Fibroblast of skin of abdomen (primary cell): ENCODE measurements around the gene DNAJB14.

Experiments used
- DNase-seq: peaks from one replicate; pipeline ENCODE4 v3.0.0-alpha.2; 2013

DNAJB14 gene

DNA sequence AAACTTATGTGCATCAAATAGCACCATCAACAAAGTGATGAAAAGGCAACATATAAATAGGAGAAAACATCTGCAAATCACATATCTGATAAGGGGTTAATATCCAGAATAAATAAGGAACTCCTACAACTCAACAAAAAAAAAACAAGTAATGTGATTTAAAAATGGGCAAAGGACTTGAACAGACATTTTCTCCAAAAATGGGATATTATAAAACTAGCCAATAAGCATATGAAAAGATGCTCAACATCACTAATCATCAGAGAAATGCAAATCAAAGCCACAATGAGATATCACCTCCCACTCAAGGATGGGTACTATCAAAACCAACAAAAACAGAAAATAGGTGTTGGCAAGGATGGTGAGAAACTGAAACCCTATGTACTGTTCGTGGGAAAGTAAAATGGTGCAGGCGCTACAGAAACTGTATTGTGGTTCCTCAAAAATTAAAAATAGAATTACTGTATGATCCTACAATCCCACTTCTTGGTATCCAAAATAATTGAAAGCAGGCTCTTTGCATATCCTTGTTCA is 2.4 kb downstream of the DNAJB14 start:
- DNase-seq, result no peak

- no peak for DNase-seq
These were observed 8.1 kb downstream of the DNAJB14 start for GRCh38 chr4:99938243-99938753.

DNA sequence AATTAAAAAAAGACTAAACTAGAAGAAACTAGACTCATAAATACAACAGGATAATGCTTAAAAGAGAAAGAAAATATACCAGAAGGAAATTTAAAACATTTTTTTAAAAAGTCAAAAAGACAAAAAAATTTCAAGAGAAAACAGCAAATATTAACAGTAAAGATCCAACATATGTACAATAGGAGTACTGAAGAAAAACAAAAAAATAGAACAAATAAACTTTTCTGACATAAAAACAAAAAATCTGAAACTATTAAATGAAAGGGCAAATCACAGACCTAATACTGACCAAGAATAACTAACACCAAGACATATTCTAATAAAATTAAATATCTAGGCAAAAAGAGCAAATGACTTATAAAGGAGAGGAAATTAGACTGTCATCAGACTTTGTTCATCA is 11.5 kb downstream of the DNAJB14 start:
- DNase-seq, result no peak

DNA sequence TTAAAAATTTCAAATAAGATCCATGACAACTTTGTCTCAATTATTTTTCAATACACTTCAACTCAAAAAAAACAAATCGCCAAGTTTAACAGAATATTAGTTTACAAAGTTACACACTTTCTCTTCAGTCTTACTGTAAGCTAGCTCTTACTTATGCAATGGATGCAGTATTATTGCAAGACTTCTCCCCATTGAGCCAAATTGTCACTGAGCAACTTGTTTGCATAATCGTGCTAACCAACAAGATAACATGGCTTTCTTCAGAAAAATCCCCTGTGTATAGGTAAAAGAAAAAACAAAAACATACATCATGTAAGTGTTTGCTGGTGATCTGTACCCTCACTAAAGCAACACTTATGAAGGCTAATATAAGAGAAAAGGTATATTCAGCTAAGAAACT is 18.9 kb downstream of the DNAJB14 start:
- no peak for DNase-seq

DNA sequence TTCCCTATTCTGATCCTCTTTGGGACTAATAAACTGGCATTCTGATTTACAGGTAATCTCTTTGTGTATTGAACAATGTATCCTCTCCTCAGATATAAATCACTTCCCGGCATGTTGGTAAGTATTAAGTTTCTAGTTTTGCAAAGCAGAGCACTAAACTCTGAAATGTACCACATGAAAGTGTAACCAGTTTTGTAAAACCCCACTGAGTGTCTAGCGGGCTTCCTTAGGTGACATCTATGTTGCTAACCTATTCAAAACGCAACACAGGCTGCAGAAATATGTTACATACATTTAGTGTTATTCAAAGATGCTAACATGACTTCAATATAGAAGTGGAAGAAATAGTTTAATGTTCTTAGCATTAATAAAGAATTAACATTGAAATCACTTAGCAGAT is 25.2 kb downstream of the DNAJB14 start:
- no peak for DNase-seq

DNA sequence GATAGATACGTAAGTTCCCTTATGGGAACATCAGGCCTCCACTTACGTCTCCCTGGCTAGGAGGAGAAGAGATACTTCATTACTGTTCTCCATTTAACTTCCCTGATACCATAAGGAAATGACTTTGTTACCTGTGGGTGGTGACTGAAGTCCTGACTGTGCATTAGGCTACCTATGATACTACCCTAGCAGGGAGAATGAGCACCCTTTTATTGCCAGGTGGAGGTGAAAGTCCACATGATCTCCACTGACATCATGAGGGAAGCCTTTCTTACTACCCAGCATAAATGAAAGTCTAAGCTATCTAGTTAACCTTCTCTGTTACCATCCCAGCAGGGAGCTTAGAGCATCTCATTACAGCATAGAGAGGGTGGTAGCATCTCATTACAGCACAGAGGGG is 27.8 kb downstream of the DNAJB14 start:
- DNase-seq, result no peak

- no peak for DNase-seq
These were observed 28.8 kb downstream of the DNAJB14 start for GRCh38 chr4:99917575-99917974.

DNA sequence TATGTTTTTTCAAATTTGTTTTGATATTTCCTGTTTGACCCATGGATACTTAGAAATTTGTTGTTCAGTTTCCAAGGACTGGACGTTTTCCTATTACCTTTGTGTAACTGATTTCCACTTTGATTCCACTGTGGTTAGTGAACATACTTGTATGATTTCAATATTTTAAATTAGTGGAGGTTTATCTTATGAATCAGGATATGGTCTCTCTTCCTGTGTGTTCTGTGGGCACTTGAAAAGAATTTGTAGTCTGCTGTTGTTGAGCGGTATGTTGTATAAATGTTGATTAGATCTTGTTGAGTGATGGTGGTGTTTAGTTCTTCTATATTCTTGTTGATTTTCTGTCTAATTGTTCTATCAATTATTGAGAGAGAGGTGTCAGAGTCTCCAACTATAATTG is 31.0 kb downstream of the DNAJB14 start:
- DNase-seq, result peak; percentile 6

GRCh38 chr4:99894998-99895397 is 51.4 kb downstream of the DNAJB14 start:
- DNase-seq, result no peak

DNA sequence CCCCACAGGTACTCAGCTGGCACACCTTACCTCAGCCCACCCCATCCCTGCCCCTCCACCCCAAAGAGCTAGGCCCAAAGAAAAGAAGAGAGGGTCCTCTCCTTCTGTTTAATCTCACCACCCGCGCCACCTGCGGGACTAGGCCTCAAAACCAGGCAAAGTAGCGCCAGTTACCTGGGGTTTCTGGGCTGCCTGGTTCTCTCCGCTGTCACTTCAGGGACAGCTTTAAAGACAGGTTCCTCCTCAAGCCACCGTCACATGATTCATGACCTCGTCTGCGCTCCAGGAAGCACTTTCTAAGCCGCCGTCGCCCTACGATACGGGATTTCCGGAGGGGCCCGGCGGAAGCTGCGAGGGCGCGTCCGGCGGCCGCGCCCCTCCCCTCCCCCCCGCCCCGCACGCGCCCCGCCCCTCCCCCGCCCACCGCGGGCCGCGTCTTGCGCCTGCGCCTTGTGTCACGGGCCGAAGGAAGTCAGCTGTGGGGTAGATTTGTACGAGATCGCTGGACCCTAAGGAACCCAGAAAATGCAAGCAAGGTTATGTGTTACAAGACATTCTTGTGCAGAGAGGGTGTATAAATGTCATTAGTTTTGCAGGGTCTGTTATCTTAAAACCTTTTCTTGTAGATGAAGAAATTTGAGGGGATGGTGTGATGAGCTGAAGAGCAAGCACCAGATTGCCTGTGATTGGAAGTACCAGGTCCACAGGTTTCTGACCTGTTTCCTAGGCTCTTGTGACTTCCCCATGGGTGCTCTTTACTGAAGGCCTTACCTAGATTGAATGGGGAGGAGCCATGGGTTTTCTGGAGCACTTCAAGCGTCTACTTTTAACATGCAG is 52.0 kb downstream of the DNAJB14 start, which contains the start of gene LAMTOR3:
TSS of gene LAMTOR3 (minus strand) at position 267 of the 837 bp plus-strand sequence. CDS start 464 bp downstream, outside the sequence.
- DNase-seq, result peak; percentile 90

DNA sequence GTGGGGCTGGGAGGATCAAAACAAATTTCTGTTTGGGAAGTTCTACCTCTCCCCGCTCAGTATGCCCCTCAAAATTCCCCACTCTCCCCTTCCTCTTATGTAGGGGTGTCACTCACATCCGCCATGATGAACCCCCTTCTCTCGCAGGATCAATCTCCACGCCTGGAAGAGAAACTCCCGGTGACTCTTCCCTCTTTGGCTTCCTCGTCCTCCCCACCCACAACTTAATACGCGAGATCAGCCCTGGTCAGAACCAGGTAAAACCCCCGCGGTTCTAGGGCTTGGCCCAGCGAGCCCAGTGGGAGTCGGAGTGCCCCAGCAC is 52.6 kb downstream of the DNAJB14 start:
- DNase-seq, result no peak

GRCh38 chr4:99893029-99893428 is 53.4 kb downstream of the DNAJB14 start:
- no peak for DNase-seq

DNA sequence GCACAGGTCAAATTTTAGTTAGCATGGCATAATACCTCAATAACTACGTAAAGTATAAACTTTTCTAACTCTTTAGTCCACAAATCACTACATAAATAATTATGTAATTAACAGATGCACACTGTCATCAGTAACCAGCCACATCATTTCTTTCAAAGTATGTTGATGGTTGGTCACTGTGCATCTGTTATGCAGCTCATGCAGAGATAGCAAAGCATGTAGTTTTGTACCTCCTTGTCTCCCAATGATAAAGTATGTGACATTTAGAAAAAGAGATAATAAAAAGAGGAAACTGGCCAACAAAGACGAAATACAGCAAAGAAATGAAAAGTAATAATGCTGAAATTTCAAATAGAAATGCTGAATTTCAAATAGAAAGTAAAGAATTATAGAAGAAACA is 55.1 kb downstream of the DNAJB14 start:
- no peak for DNase-seq

- peak; percentile 6 for DNase-seq
These were observed 58.6 kb downstream of the DNAJB14 start for GRCh38 chr4:99887837-99888236.

DNA sequence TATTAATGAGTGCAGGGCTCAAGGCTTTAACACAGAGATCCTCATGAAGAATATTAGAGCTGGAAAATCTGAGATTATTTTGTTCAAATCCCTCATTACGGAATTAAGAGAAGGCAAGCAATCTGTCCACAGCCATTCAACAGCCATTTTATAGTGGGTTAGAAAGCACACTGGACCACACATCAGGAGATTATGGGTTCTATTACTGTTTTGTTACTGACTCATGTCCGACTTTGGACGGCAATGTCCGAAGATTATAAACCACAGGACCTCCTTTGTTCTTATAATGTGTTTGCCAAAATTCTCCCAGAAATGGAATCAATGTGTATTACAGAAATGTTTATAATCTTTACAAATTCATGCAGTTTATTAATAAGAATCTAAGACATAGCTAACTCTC is 60.3 kb downstream of the DNAJB14 start:
- DNase-seq, result no peak

DNA sequence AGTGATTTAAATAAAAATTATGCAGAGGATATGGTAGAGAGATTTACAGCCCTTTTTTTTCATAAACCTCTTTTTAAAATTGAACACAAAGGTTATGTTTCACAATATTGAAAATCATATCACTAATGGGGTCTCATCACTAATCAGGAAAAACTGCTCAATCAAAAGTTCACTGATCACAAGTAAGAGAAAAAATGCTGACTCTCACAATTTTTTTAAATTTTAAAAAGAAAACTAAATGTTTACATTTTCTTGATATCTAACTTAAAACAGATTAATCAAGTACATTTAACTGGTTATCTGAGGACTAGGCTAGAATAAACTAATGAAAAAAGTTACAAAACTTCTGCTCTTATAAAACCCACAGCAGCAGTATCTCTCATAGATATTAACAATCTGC is 60.7 kb downstream of the DNAJB14 start:
- DNase-seq, result no peak

GRCh38 chr4:99885063-99885664 is 61.3 kb downstream of the DNAJB14 start:
- DNase-seq, result no peak

- DNase-seq, result no peak
These were observed 67.0 kb downstream of the DNAJB14 start for GRCh38 chr4:99879458-99879857.

- DNase-seq, result no peak
These were observed 67.8 kb downstream of the DNAJB14 start for GRCh38 chr4:99878604-99879003.

DNA sequence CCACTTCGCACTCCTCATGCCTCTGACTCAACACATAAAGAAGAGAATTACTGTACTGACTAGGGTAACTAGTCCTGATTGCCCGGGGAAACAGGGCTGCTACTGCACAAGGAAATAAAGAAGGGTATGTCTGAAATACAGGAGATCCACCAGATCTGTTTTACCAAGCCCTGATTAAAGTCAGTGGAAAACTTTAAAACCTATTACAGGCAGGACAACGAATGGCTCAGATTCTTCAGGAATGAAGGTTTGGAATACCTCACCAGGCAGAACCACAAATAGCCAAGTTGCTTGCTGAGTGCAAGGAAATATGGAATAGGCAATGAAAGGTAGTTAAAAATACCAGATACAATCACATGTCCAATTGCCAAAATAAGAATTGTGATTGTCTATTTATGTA is 69.5 kb downstream of the DNAJB14 start:
- DNase-seq, result no peak

DNA sequence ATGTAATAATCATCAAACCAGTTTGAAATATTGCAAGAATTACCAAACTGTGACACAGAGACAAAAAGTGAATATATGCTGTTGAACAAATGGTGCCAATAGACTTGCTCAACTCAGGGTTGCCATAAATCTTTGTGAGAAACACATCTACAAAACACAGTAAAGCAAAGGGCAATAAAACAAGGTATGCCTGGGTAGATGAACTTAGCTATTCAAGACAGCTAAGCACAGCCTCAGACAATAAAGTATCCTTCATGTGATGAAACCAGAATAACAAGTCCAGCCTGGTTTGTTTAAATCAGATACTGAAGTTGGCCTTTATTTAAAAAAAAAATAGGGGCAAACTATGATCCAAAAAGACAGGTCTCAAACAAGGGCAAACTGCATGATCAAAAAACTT is 71.3 kb downstream of the DNAJB14 start:
- no peak for DNase-seq

GRCh38 chr4:99872570-99872969 is 73.8 kb downstream of the DNAJB14 start:
- no peak for DNase-seq

- peak; percentile 71 for DNase-seq
These were observed 78.3 kb downstream of the DNAJB14 start for GRCh38 chr4:99868126-99868596.

- no peak for DNase-seq
These were observed 82.6 kb downstream of the DNAJB14 start for GRCh38 chr4:99863804-99864203.
